ENCODE measurements around the gene SLC22A12.
"Not testable (repeated sequence)": the region's sequence is repeated elsewhere in the genome, so short reads cannot be mapped to it uniquely, and the experiment has no call there.

Gene SLC22A12

DNA sequence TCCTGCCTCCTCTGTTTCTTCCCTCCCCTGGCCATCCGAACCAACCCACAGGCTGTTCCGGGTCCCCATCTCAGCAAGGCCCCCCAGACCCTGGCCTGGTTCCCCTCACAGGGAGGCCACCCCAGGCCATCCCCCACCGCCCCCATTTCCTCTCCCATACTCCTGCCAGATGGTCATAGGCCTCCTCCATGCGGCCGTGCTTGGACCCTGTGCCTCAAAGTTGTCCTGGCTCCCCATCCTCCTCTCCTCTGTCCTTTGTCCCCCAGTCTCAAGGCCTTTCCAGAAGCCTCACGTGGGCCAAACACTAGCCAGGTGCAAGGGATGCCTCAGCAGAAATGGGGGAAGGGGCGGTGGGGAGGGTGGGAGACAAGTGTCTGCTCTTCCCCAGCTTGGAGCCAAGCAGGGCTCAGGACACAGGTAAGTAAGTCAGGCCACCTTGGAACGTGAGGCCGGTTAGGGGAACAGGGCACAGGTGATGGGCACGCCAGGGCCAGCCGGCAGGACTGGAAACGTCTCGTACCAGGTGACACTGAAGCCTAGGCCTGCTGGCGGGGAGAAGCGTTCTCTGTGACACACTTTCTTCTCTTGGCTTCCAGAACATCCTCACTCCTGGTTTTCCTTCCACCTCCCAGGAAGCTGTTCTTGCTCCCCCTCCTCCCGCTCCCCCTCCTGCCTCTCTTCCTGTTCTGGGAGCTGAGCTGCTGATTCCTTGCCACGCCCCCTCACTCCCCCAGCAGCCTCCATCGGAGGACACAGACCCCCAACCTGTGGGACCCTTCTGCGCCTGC, 31.5 kb upstream of the SLC22A12 start:
- H3K4me1 Mint-ChIP-seq (ENCODE audit: low read depth) = peaks cover 8% of the 10 kb centered on the region
- no peak overlapping the region for H3K4me3 Mint-ChIP-seq
- intact Hi-C loops (cut with micrococcal nuclease) = no loop called here
- H3K27me3 Mint-ChIP-seq = peaks cover 12% of the 10 kb centered on the region
- H3K27ac Mint-ChIP-seq = no peak overlapping the region
- no peaks in the 10 kb centered on the region for H3K9me3 Mint-ChIP-seq
- H3K36me3 Mint-ChIP-seq (ENCODE audit: low read depth) = no peaks in the 10 kb centered on the region

DNA sequence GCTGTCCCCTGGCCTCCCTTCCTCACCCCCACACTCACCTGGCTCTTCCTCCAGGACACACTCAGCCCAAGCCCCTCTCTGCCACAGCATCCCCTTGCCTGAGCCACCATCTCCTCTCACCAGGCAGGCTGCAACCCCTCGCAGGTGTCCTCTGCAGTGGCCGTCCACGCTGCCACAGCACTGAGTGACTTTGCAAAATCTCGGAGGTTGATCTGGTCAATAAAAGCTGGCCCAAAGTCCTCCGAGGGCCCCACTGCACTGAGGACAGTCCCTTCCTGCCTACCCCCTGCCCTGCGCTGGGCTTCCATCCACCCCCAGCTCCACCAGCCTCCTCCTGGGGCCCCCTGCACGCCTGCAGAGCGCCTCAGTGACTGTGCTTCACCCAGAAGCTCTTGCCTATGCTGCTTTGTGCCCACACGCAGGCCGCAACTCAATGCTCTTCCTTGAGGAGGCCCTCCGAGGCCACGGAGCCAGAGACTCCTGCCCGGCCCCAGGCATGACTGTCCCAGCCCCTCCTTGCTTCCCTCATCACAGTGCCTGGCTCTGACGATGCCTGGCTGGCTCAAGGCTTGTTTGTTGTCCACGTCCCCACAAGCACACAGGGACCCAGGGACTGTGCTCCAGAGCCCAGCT, 30.8 kb upstream of the SLC22A12 start:
- Mint-ChIP-seq H3K4me3 (no peak overlapping the region), H3K9me3 (no peaks in the 10 kb centered on the region), H3K27me3 (peaks cover 6% of the 10 kb centered on the region), H3K36me3 (ENCODE audit: low read depth) (no peaks in the 10 kb centered on the region), H3K27ac (no peak overlapping the region), H3K4me1 (ENCODE audit: low read depth) (peaks cover 1% of the 10 kb centered on the region)
- intact Hi-C loops (cut with micrococcal nuclease) = no loop called here

DNA sequence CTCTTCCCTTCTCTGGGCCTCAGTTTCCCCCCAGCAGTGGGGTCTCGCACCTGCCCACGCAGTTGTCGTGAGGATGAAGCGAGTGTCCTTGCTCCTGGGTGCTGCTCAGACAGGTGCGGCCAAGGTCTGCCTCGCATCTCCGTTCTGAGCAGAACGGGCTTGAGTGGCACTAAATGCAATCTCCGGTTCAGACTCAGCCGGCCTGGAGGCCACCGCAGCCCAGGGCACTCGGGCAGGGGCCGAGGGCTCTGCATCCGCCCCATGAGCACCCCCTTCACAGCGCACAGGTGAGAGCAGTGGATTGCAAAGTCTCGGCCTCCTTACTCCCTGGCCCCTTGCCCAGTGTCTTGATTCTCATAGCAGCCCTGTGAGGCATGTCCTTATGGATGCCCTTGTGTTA, 30.1 kb upstream of the SLC22A12 start:
- intact Hi-C loops (cut with micrococcal nuclease) = no loop called here
- H3K27ac Mint-ChIP-seq = no peak overlapping the region
- no peaks in the 10 kb centered on the region for H3K9me3 Mint-ChIP-seq

GRCh38 chr11:64561429-64561828, 29.6 kb upstream of the SLC22A12 start:
- H3K4me3 Mint-ChIP-seq; H3K36me3 Mint-ChIP-seq (ENCODE audit: low read depth); H3K9me3 Mint-ChIP-seq; intact Hi-C loops (cut with micrococcal nuclease); H3K27me3 Mint-ChIP-seq; H3K4me1 Mint-ChIP-seq (ENCODE audit: low read depth); H3K27ac Mint-ChIP-seq: not testable (repeated sequence)

More for the DNA sequence above, 30.1 kb upstream of the SLC22A12 start:
- Mint-ChIP-seq H3K4me3 (no peak overlapping the region), H3K4me1 (ENCODE audit: low read depth) (no peaks in the 10 kb centered on the region), H3K36me3 (ENCODE audit: low read depth) (no peaks in the 10 kb centered on the region), H3K27me3 (peaks cover 5% of the 10 kb centered on the region)

GRCh38 chr11:64561984-64562722, 28.9 kb upstream of the SLC22A12 start:
- Mint-ChIP-seq H3K4me1 (ENCODE audit: low read depth) (no peaks in the 10 kb centered on the region), H3K27ac (no peak overlapping the region), H3K9me3 (no peaks in the 10 kb centered on the region), H3K36me3 (ENCODE audit: low read depth) (no peaks in the 10 kb centered on the region), H3K4me3 (no peak overlapping the region), H3K27me3 (peaks cover 3% of the 10 kb centered on the region)
- intact Hi-C loops (cut with micrococcal nuclease) = no loop called here

- Mint-ChIP-seq H3K27ac (no peak overlapping the region), H3K27me3 (peaks cover 3% of the 10 kb centered on the region), H3K36me3 (ENCODE audit: low read depth) (no peaks in the 10 kb centered on the region)
These were observed 28.2 kb upstream of the SLC22A12 start for GRCh38 chr11:64562723-64563351.

DNA sequence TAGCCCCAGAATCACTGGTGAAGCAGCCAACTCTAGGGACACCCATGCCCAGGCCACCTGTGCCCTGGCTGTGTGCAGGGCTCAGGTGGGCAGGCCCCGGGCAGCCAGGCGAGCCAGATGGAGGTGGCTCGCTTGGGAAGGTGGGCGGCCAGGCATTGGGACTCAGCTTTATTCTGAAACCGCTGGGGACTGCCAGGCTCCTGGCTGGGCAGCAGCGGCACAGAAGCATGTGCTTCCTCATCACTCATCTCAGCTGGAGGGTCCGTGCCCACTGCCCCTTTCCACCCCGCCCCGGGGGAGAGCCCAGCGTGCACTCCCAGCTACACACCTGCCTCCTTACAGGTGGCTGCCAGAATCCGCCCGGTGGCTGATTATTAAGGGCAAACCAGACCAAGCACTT, 27.1 kb upstream of the SLC22A12 start:
- H3K9me3 Mint-ChIP-seq = no peaks in the 10 kb centered on the region
- H3K4me1 Mint-ChIP-seq (ENCODE audit: low read depth) = no peaks in the 10 kb centered on the region
- intact Hi-C loops (cut with micrococcal nuclease) = no loop called here
- no peaks in the 10 kb centered on the region for H3K36me3 Mint-ChIP-seq (ENCODE audit: low read depth)
- no peak overlapping the region for H3K27ac Mint-ChIP-seq
- H3K27me3 Mint-ChIP-seq = peaks cover 2% of the 10 kb centered on the region
- H3K4me3 Mint-ChIP-seq = no peak overlapping the region

More at GRCh38 chr11:64562723-64563351, 28.2 kb upstream of the SLC22A12 start:
- Mint-ChIP-seq H3K9me3 (no peaks in the 10 kb centered on the region), H3K4me1 (ENCODE audit: low read depth) (no peaks in the 10 kb centered on the region), H3K4me3 (no peak overlapping the region)
- intact Hi-C loops (cut with micrococcal nuclease) = no loop called here

GRCh38 chr11:64564419-64564818, 26.6 kb upstream of the SLC22A12 start:
- peaks cover 2% of the 10 kb centered on the region for H3K27me3 Mint-ChIP-seq
- intact Hi-C loops (cut with micrococcal nuclease) = no loop called here

DNA sequence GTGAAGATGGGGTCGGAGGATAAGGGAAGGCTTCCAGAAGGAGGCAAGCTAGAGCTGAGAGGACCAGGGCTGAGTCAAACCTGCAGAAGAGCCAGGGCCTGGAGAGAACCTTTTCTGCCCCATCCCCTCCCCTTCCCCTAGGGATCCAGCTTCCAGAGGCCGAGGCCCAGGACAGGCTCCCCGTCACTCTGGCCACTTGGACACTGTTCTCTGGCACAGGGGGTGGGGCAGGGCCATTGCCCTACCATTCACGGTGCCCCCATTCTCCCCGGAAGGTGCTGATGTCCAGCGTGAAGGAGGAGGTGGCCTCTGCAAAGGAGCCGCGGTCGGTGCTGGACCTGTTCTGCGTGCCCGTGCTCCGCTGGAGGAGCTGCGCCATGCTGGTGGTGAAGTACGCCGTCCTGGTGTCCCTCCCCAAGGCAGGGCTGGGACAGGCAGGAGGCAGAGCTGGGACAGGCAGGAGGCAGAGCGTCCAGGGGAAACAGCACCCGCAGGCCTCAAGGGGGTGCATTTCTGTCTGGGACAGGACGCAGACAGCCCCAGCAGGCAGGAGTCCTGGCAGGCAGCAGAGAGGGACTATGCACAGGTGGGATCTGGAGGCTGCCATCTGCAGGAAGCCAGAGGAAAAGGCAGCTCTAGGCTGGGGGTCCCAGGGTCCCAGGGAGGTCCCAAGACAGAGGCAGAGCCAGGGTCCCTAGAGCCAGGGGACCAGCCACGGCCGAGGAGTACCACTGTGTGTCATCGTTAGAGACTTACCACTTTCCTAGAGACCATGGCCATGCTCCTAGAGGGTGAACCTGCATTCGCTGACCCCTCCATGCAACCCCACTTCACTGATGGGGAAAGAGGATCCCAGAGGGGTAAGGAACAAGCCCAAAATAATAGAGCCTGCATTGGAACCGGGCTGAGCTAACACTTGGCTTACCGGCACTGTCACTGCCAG, 25.8 kb upstream of the SLC22A12 start:
- Mint-ChIP-seq H3K4me1 (ENCODE audit: low read depth) (no peaks in the 10 kb centered on the region), H3K27ac (no peak overlapping the region), H3K36me3 (ENCODE audit: low read depth) (no peaks in the 10 kb centered on the region), H3K9me3 (no peaks in the 10 kb centered on the region), H3K27me3 (peaks cover 2% of the 10 kb centered on the region), H3K4me3 (no peak overlapping the region)
- intact Hi-C loops (cut with micrococcal nuclease) = no loop called here

More at GRCh38 chr11:64564419-64564818, 26.6 kb upstream of the SLC22A12 start:
- no peak overlapping the region for H3K27ac Mint-ChIP-seq
- no peaks in the 10 kb centered on the region for H3K36me3 Mint-ChIP-seq (ENCODE audit: low read depth)
- no peak overlapping the region for H3K4me3 Mint-ChIP-seq
- H3K9me3 Mint-ChIP-seq = no peaks in the 10 kb centered on the region
- H3K4me1 Mint-ChIP-seq (ENCODE audit: low read depth) = no peaks in the 10 kb centered on the region

DNA sequence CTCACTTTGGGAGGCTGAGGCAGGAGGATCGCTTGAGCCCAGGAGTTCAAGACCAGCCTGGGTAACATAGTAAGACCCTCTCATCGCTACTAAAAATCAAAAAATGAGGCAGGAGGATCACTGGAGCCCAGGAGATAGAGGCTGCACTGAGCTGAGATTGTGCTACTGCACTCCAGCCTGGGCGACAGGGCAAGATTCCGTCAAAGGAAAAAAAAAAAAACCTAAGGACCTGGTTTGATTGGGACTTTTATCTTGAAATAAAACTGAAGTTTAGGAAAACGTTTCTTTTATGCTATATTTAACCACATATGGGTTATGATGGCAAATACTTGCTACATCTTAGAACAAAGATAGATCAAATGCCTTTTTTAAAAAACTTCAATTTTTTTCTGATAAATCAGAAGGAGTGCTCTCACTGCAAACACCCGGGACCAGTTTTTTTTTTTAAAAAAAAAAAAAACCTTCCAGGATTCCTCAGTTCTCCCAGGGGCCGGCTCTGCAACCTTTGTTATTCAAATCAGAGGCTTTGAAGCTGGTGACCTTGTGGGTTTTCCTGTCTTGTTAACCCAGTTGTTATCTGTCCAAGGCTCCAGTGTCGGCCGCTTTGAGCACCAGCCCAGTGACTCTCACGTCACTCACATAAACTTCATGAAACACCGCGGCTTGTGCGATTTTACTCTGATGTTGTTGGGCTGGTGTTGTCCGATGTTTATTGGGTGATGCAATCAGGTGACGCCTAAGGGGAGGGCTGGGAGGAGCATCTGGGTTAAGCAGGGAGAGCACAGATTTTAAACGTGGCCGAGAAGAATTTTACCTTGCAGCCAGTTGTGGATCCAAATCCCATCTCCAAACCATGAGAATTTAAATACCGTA, 24.7 kb upstream of the SLC22A12 start:
- peaks cover 2% of the 10 kb centered on the region for H3K27me3 Mint-ChIP-seq
- intact Hi-C loops (cut with micrococcal nuclease) = no loop called here
- no peak overlapping the region for H3K4me3 Mint-ChIP-seq

GRCh38 chr11:64566915-64567891, 23.8 kb upstream of the SLC22A12 start:
- H3K27me3 Mint-ChIP-seq = peaks cover 4% of the 10 kb centered on the region
- no peaks in the 10 kb centered on the region for H3K9me3 Mint-ChIP-seq
- no peak overlapping the region for H3K4me3 Mint-ChIP-seq
- H3K27ac Mint-ChIP-seq = no peak overlapping the region
- H3K4me1 Mint-ChIP-seq (ENCODE audit: low read depth) = peaks cover 5% of the 10 kb centered on the region
- no peaks in the 10 kb centered on the region for H3K36me3 Mint-ChIP-seq (ENCODE audit: low read depth)
- intact Hi-C loops (cut with micrococcal nuclease) = no loop called here

More for the DNA sequence above, 24.7 kb upstream of the SLC22A12 start:
- Mint-ChIP-seq H3K27ac (no peak overlapping the region), H3K36me3 (ENCODE audit: low read depth) (no peaks in the 10 kb centered on the region), H3K9me3 (no peaks in the 10 kb centered on the region), H3K4me1 (ENCODE audit: low read depth) (no peaks in the 10 kb centered on the region)
